HepG2 (cell line): ENCODE results near the gene SIRPA. TPM values are rescaled to one million over a fixed set of nuclear protein-coding genes. Genes with fewer than 3 reads are reported as not detected.

Experiments used
- DNMT3B ChIP-seq: conservative IDR thresholded peaks from 2 replicates; pipeline ENCODE4 v1.6.1; 2016; ENCODE audit warnings: missing biosample characterization, control low read depth
- HDAC1 ChIP-seq: sonication (generic); formaldehyde crosslinking; IDR thresholded peaks from 2 replicates; pipeline ENCODE4 v1.5.1; 2020; ENCODE audit warnings: mild to moderate bottlenecking, missing genetic modification reagents
- MIXL1 ChIP-seq: IDR thresholded peaks from 2 replicates; pipeline ENCODE4 v1.6.1; 2016
- PHF21A ChIP-seq: sonication (generic); formaldehyde crosslinking; IDR thresholded peaks from 2 replicates; pipeline ENCODE4 v1.5.0; 2020; ENCODE audit warnings: mild to moderate bottlenecking, missing genetic modification reagents
- XBP1 ChIP-seq: sonication (generic); formaldehyde crosslinking; IDR thresholded peaks from 2 replicates; pipeline ENCODE4 v1.5.0; 2020; ENCODE audit warnings: missing genetic modification reagents
- XRCC5 ChIP-seq: fragments of 200-400 bp; formaldehyde crosslinking; optimal IDR thresholded peaks from 2 replicates; pipeline ENCODE3; 2017; ENCODE audit warnings: mild to moderate bottlenecking, low read length
- ZBTB8A ChIP-seq: sonication (generic); formaldehyde crosslinking; IDR thresholded peaks from 2 replicates; pipeline ENCODE4 v1.4.0; 2020; ENCODE audit warnings: mild to moderate bottlenecking, low read depth, missing genetic modification reagents, borderline replicate concordance
- ZNF10 ChIP-seq: sonication (generic); formaldehyde crosslinking; IDR thresholded peaks from 2 replicates; pipeline ENCODE4 v1.4.0; 2020; ENCODE audit warnings: mild to moderate bottlenecking, low read depth, missing genetic modification reagents, borderline replicate concordance
- ZNF143 ChIP-seq: sonication (generic); formaldehyde crosslinking; IDR thresholded peaks from 2 replicates; pipeline ENCODE4 v1.4.0; 2020; ENCODE audit warnings: missing genetic modification reagents
- ZNF205 ChIP-seq: IDR thresholded peaks from 2 replicates; pipeline ENCODE4 v1.6.1; 2018; ENCODE audit warnings: missing biosample characterization, missing genetic modification reagents
- ZNF460 ChIP-seq: sonication (generic); formaldehyde crosslinking; IDR thresholded peaks from 2 replicates; pipeline ENCODE4 v1.5.1; 2020; ENCODE audit warnings: missing genetic modification reagents, mild to moderate bottlenecking, borderline replicate concordance
- ZNF839 ChIP-seq: sonication (generic); formaldehyde crosslinking; IDR thresholded peaks from 2 replicates; pipeline ENCODE4 v1.4.0; 2020; ENCODE audit warnings: missing genetic modification reagents, mild to moderate bottlenecking, borderline replicate concordance
- polyA plus RNA-seq, 8 experiments: library from polyadenylated mRNA; depleted of rRNA in 3 of 8; stranded (reverse) in 7 of 8; unstranded in 1 of 8; fragments of >200 nt; fragmentation: Illumina TruSeq in 4 of 8; extraction: Trizol in 4 of 8; gene quantifications; 2 replicates each; pipeline versions ENCODE4 v1.2.1 to v1.2.3, GENCODE V29; 2011 to 2016; ENCODE audit warnings: low read depth in 4 of 8, missing spikeins in 1 of 8, mixed read lengths in 1 of 8; ENCODE audit not compliant: insufficient read depth in 1 of 8
- total RNA-seq, 5 experiments: library from RNA; depleted of rRNA; stranded (reverse); fragments of >200 nt; fragmentation: Illumina TruSeq; extraction: Trizol; gene quantifications; 2 replicates each; pipeline ENCODE4 v1.2.3, GENCODE V29; 2016; ENCODE audit warnings: low read depth in 1 of 5
- TF ChIP-seq, protein P1 (sequence below): sonication (generic); formaldehyde crosslinking; conservative IDR thresholded peaks from 2 replicates; pipeline ENCODE4 v1.4.0; 2020; ENCODE audit warnings: missing genetic modification reagents
- TF ChIP-seq, protein P2 (sequence below): sonication (generic); formaldehyde crosslinking; IDR thresholded peaks from 2 replicates; pipeline ENCODE4 v1.5.0; 2020; ENCODE audit warnings: missing genetic modification reagents, mild to moderate bottlenecking, borderline replicate concordance
- TF ChIP-seq, protein P3 (sequence below): sonication (generic); formaldehyde crosslinking; IDR thresholded peaks from 2 replicates; pipeline ENCODE4 v1.4.0; 2020; ENCODE audit warnings: missing genetic modification reagents, borderline replicate concordance
- TF ChIP-seq, protein P4 (sequence below): sonication (generic); formaldehyde crosslinking; IDR thresholded peaks from 2 replicates; pipeline ENCODE4 v1.4.0; 2020; ENCODE audit warnings: missing genetic modification reagents
- TF ChIP-seq, protein P5 (sequence below): sonication (generic); formaldehyde crosslinking; IDR thresholded peaks from 2 replicates; pipeline ENCODE4 v1.8.1; 2022; ENCODE audit warnings: mild to moderate bottlenecking, missing genetic modification reagents
- TF ChIP-seq, protein P6 (sequence below): sonication (generic); formaldehyde crosslinking; IDR thresholded peaks from 2 replicates; pipeline ENCODE4 v1.4.0; 2020; ENCODE audit warnings: mild to moderate bottlenecking, low read depth, missing genetic modification reagents

Gene SIRPA
- total and polyA plus RNA-seq, 2 of the 13 experiments (the other 11 are each of a cell fraction or from before 2014, with no cell fraction given), result 7.2 to 17.6 TPM

DNA sequence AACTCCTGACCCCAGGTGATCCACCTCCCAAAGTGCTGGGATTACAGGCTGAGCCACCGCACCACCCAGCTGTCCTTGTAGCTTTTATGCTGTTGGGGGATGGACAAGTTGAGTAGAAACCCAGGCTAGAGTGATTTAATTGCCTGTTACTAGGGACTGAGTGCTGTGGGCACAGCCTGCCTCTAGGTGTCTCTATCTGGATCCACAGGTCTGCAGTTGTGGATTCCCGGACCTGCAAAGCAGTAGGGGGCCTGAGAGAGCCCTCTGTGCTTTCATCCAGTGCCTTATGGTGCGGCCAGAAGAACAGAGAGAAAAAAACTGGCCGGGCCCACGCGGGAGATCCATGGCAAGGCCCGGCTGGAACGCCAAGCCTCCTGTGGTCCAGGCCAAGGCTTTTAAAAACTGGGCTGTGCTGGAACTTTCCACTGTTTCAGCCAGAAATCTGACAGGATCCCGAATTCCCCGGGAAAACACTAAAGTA lies 5.2 kb downstream of the SIRPA start (continued):
- TF ChIP-seq, protein P1, sequence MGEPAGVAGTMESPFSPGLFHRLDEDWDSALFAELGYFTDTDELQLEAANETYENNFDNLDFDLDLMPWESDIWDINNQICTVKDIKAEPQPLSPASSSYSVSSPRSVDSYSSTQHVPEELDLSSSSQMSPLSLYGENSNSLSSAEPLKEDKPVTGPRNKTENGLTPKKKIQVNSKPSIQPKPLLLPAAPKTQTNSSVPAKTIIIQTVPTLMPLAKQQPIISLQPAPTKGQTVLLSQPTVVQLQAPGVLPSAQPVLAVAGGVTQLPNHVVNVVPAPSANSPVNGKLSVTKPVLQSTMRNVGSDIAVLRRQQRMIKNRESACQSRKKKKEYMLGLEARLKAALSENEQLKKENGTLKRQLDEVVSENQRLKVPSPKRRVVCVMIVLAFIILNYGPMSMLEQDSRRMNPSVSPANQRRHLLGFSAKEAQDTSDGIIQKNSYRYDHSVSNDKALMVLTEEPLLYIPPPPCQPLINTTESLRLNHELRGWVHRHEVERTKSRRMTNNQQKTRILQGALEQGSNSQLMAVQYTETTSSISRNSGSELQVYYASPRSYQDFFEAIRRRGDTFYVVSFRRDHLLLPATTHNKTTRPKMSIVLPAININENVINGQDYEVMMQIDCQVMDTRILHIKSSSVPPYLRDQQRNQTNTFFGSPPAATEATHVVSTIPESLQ (CRISPR knock-in tag), result no peak
- TF ChIP-seq ZNF460 (CRISPR knock-in tag) (no peak), XBP1 (no peak), ZBTB8A (no peak), PHF21A (CRISPR knock-in tag) (peak; percentile 25; the same call in 1 of the 2 replicates), ZNF839 (CRISPR knock-in tag) (peak; percentile 48; the same call in 1 of the 2 replicates), DNMT3B (CRISPR knock-in tag) (0 out of 2 replicates have a peak, but pooled peaks have one; percentile 20), ZNF143 (no peak), ZNF205 (no peak), MIXL1 (peak; percentile 46), ZNF10 (CRISPR knock-in tag) (no peak), HDAC1 (CRISPR knock-in tag) (no peak), XRCC5 (peak; percentile 99)
- TF ChIP-seq, protein P2, sequence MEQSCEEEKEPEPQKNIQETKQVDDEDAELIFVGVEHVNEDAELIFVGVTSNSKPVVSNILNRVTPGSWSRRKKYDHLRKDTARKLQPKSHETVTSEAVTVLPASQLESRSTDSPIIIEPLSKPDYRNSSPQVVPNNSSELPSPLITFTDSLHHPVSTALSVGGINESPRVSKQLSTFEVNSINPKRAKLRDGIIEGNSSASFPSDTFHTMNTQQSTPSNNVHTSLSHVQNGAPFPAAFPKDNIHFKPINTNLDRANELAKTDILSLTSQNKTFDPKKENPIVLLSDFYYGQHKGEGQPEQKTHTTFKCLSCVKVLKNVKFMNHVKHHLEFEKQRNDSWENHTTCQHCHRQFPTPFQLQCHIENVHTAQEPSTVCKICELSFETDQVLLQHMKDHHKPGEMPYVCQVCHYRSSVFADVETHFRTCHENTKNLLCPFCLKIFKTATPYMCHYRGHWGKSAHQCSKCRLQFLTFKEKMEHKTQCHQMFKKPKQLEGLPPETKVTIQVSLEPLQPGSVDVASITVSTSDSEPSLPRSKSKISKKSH (CRISPR knock-in tag), result peak; percentile 75; the same call in 1 of the 2 replicates
- TF ChIP-seq, protein P3, sequence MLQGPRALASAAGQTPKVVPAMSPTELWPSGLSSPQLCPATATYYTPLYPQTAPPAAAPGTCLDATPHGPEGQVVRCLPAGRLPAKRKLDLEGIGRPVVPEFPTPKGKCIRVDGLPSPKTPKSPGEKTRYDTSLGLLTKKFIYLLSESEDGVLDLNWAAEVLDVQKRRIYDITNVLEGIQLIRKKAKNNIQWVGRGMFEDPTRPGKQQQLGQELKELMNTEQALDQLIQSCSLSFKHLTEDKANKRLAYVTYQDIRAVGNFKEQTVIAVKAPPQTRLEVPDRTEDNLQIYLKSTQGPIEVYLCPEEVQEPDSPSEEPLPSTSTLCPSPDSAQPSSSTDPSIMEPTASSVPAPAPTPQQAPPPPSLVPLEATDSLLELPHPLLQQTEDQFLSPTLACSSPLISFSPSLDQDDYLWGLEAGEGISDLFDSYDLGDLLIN (CRISPR knock-in tag), result no peak
- TF ChIP-seq, protein P4, sequence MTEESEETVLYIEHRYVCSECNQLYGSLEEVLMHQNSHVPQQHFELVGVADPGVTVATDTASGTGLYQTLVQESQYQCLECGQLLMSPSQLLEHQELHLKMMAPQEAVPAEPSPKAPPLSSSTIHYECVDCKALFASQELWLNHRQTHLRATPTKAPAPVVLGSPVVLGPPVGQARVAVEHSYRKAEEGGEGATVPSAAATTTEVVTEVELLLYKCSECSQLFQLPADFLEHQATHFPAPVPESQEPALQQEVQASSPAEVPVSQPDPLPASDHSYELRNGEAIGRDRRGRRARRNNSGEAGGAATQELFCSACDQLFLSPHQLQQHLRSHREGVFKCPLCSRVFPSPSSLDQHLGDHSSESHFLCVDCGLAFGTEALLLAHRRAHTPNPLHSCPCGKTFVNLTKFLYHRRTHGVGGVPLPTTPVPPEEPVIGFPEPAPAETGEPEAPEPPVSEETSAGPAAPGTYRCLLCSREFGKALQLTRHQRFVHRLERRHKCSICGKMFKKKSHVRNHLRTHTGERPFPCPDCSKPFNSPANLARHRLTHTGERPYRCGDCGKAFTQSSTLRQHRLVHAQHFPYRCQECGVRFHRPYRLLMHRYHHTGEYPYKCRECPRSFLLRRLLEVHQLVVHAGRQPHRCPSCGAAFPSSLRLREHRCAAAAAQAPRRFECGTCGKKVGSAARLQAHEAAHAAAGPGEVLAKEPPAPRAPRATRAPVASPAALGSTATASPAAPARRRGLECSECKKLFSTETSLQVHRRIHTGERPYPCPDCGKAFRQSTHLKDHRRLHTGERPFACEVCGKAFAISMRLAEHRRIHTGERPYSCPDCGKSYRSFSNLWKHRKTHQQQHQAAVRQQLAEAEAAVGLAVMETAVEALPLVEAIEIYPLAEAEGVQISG (CRISPR knock-in tag), result peak; percentile 73
- TF ChIP-seq, protein P5, sequence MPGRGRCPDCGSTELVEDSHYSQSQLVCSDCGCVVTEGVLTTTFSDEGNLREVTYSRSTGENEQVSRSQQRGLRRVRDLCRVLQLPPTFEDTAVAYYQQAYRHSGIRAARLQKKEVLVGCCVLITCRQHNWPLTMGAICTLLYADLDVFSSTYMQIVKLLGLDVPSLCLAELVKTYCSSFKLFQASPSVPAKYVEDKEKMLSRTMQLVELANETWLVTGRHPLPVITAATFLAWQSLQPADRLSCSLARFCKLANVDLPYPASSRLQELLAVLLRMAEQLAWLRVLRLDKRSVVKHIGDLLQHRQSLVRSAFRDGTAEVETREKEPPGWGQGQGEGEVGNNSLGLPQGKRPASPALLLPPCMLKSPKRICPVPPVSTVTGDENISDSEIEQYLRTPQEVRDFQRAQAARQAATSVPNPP (CRISPR knock-in tag), result no peak
- TF ChIP-seq, protein P6, sequence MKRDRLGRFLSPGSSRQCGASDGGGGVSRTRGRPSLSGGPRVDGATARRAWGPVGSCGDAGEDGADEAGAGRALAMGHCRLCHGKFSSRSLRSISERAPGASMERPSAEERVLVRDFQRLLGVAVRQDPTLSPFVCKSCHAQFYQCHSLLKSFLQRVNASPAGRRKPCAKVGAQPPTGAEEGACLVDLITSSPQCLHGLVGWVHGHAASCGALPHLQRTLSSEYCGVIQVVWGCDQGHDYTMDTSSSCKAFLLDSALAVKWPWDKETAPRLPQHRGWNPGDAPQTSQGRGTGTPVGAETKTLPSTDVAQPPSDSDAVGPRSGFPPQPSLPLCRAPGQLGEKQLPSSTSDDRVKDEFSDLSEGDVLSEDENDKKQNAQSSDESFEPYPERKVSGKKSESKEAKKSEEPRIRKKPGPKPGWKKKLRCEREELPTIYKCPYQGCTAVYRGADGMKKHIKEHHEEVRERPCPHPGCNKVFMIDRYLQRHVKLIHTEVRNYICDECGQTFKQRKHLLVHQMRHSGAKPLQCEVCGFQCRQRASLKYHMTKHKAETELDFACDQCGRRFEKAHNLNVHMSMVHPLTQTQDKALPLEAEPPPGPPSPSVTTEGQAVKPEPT (CRISPR knock-in tag), result peak; percentile 78; the same call in 1 of the 2 replicates
